NB4 (cell line): Measurements from ENCODE around the gene TNFRSF1B.

Source experiments
- POLR2A ChIP-seq: IDR thresholded peaks from 2 replicates; pipeline ENCODE4 v1.6.1; 2011; ENCODE audit warnings: mild to moderate bottlenecking; ENCODE audit not compliant: insufficient read length; ENCODE audit errors: extremely low read depth
- TF ChIP-seq, protein P1 (sequence below): IDR thresholded peaks from 2 replicates; pipeline ENCODE4 v1.6.1; 2011; ENCODE audit warnings: low read depth, low read length

DNA sequence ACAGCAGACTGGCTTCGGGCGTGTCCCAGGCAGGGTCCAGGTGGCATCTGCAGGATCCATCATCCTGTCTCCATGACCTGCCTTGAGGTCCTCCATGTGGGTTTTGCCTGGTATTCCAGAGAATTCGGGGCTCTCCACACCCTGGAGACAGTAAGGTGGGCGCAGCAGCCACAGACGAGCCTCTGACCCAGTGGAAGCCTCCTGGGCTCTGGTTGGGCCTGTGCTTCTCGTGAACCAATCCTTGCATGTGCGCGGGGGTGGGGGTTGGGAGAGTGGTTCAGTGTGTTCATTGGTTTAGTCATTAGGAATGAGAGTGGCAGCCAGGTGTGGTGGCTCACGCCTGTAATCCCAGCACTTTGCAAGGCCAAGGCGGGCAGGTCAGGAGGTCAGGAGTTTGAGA, 32.1 kb upstream of the TNFRSF1B start:
- no peak for TF ChIP-seq POLR2A
- TF ChIP-seq, protein P1, sequence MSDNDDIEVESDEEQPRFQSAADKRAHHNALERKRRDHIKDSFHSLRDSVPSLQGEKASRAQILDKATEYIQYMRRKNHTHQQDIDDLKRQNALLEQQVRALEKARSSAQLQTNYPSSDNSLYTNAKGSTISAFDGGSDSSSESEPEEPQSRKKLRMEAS, result no peak
